ENCODE data around the gene NOL4L. TPM values are rescaled to one million over a fixed set of nuclear protein-coding genes. Genes with fewer than 3 reads are reported as not detected.

NOL4L gene
- total and polyA plus RNA-seq, 5 experiments from 2014 or later: 10.0 to 66.1 (median 21.5) TPM

- no peaks in the 10 kb centered on the region for H3K27me3 Mint-ChIP-seq
- H3K27ac Mint-ChIP-seq: peak overlapping the region; percentile 82 to 93 (median 90)
- H3K4me1 Mint-ChIP-seq: peaks cover 38 to 68% (median 55%) of the 10 kb centered on the region in 4 donors
- H3K36me3 Mint-ChIP-seq: peaks cover 0 to 17% (median 0%) of the 10 kb centered on the region in 3 donors
- POLR2A ChIA-PET: interaction anchor here (0.6 kb wide), 1 partner anchor 28 kb away, joined by 3 read pairs; no protein-coding TSS in a partner anchor
- DNase-seq (no peak), ATAC-seq (peak in 1 of 2 donors; percentile 27)
- peak overlapping the region in 7 of 10 donors; percentile 66 to 74 (median 71) for H3K4me3 Mint-ChIP-seq
- H3K9me3 Mint-ChIP-seq: no peaks in the 10 kb centered on the region
Measured at GRCh38 chr20:32562495-32562911, 22.6 kb downstream of the NOL4L start.

DNA sequence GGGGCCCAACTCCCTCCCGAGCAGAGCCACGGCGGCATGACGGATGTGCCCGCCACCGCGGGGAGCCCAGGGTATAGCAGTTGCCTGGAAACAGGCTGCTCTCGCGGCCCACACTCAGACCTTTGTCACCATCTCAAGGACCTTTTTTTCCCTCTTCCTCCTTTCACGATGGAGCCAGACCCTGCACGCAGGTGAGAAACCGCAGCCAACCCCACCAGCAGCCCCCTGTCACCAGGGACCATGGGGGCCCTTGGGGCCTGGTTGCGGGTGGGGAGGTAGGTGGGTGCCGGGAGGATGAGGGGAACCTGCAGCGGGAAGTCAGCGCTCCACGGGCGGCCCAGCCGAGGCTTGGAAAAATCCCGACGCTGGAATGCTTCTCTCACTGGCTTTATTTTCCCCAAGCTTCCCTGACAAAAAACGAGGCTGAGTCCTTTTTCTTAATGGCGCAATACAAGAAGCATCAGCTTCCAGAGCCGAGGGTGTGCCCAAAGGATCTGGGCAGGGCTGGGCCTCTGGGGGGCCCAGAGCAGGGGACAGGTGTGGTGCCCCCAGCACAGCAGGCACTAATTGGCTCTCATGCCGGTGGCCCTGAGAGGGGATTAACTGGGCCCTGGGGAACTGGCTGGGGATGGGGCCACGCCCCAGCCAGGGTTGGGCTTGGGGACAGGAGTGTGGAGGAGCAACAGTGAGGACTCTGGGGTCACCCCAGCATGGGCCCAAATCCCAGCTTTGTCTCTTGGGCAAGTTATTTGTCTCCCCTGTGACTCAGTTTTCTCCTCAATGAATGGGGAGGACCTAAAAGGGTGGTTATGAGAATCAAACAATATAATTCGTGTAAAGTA is 23.9 kb downstream of the NOL4L start:
- H3K27me3 Mint-ChIP-seq: no peaks in the 10 kb centered on the region
- peaks cover 45 to 80% (median 67%) of the 10 kb centered on the region in 4 donors for H3K4me1 Mint-ChIP-seq
- ATAC-seq (peak; percentile 82 to 84), DNase-seq (peak in 4 of 10 donors; percentile 36 to 70 (median 46))
- H3K27ac Mint-ChIP-seq: peak overlapping the region; percentile 82 to 94 (median 88)
- POLR2A ChIA-PET: interaction anchor here (0.9 to 6.4 kb wide), 8 partner anchors 12 to 42 kb away, joined by 3 to 62 read pairs (median 4); no protein-coding TSS in a partner anchor
- no peaks in the 10 kb centered on the region for H3K9me3 Mint-ChIP-seq
- H3K4me3 Mint-ChIP-seq: peak overlapping the region; percentile 52 to 81 (median 68)
- H3K36me3 Mint-ChIP-seq: peaks cover 0 to 24% (median 0%) of the 10 kb centered on the region in 3 donors

- H3K27ac Mint-ChIP-seq: peak overlapping the region; percentile 79 to 94 (median 84)
- DNase-seq: no peak
- peaks cover 0 to 27% (median 0%) of the 10 kb centered on the region in 3 donors for H3K36me3 Mint-ChIP-seq
- no peaks in the 10 kb centered on the region for H3K27me3 Mint-ChIP-seq
- H3K9me3 Mint-ChIP-seq: no peaks in the 10 kb centered on the region
- no peak for ATAC-seq
- H3K4me3 Mint-ChIP-seq: peak overlapping the region; percentile 39 to 81 (median 66)
- H3K4me1 Mint-ChIP-seq: peaks cover 49 to 83% (median 69%) of the 10 kb centered on the region in 4 donors
- POLR2A ChIA-PET: interaction anchor here (0.9 to 6.4 kb wide), 8 partner anchors 9 to 41 kb away, joined by 3 to 62 read pairs (median 4); no protein-coding TSS in a partner anchor
Measured at GRCh38 chr20:32560482-32560988, 24.6 kb downstream of the NOL4L start.

GRCh38 chr20:32559753-32560380 is 25.3 kb downstream of the NOL4L start:
- peak overlapping the region; percentile 45 to 94 (median 84) for H3K27ac Mint-ChIP-seq
- POLR2A ChIA-PET: interaction anchor here (1.0 to 6.4 kb wide), 6 partner anchors 9 to 75 kb away, joined by 3 to 62 read pairs (median 6); no protein-coding TSS in a partner anchor
- peak overlapping the region in 7 of 10 donors; percentile 61 to 81 (median 75) for H3K4me3 Mint-ChIP-seq
- H3K4me1 Mint-ChIP-seq: peaks cover 54 to 85% (median 72%) of the 10 kb centered on the region in 4 donors
- H3K36me3 Mint-ChIP-seq: peaks cover 0 to 26% (median 0%) of the 10 kb centered on the region in 3 donors
- DNase-seq (no peak), ATAC-seq (no peak)
- H3K27me3 Mint-ChIP-seq: no peaks in the 10 kb centered on the region
- no peaks in the 10 kb centered on the region for H3K9me3 Mint-ChIP-seq

DNA sequence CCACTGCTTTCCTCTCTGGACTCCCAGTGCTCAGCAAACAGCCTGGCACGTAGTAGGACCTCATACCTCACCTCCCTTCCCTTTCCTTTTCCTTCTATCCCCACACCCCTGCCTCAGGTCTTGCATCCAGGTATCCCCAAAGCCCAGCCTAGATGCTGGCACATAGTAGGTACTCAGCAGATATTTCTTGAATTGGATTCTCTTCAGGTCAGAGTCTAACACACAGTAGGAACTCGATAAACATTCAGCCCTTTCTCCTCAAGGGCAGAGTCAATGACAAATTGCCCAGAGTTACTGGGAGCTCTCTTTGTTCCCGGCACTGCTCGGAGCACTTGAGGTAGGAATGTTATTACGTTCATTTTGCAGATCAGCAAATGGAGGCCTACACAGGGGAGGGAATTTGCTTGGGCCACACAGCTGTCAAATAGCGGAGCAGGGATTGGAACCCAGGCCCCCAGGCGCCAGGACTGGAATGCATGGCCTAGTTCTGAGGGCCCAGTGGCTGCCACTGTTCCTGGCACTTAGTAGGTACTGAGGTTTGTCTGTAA is 25.9 kb downstream of the NOL4L start:
- no peak for DNase-seq
- ATAC-seq: no peak
- Mint-ChIP-seq H3K27ac (peak overlapping the region; percentile 38 to 88 (median 76)), H3K36me3 (peaks cover 0 to 26% (median 0%) of the 10 kb centered on the region in 3 donors), H3K4me1 (peaks cover 57 to 87% (median 76%) of the 10 kb centered on the region in 4 donors), H3K27me3 (no peaks in the 10 kb centered on the region), H3K4me3 (peak overlapping the region in 4 of 10 donors; percentile 14 to 37 (median 26)), H3K9me3 (no peaks in the 10 kb centered on the region)
- POLR2A ChIA-PET: interaction anchor here (0.6 to 6.4 kb wide), 7 partner anchors 8 to 374 kb away, joined by 3 to 62 read pairs (median 3); no protein-coding TSS in a partner anchor

DNA sequence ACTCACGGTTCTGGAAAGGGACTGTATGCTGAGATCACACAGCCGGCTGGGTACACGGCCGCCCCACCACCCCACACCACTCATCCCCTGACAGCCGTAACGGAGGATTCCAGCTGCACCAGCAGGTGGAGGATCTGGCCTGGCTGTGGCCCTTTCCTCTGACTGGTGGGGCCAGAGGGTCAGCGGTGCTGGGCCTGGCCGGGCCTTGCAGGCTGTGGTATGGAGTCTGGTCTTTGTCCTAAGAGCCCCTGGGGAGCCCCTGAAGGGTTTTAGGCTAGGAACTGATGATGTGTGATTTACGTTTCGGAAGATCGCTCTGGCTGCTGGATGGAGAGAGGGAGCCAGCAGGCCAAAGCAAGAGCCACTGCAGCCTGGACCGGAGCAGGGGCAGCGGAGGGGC is 26.6 kb downstream of the NOL4L start:
- Mint-ChIP-seq H3K4me1 (peaks cover 61 to 87% (median 83%) of the 10 kb centered on the region in 4 donors), H3K4me3 (no peak overlapping the region), H3K27me3 (no peaks in the 10 kb centered on the region), H3K27ac (peak overlapping the region in 9 of 10 donors; percentile 13 to 88 (median 68)), H3K9me3 (no peaks in the 10 kb centered on the region), H3K36me3 (peaks cover 0 to 23% (median 0%) of the 10 kb centered on the region in 3 donors)
- POLR2A ChIA-PET: interaction anchor here (1.1 to 6.4 kb wide), 2 partner anchors 12 to 18 kb away, joined by 3 to 62 read pairs; no protein-coding TSS in a partner anchor
- ATAC-seq: no peak
- DNase-seq: no peak

- H3K9me3 Mint-ChIP-seq: no peaks in the 10 kb centered on the region
- H3K36me3 Mint-ChIP-seq: peaks cover 0 to 23% (median 0%) of the 10 kb centered on the region in 3 donors
- DNase-seq: no peak
- no peaks in the 10 kb centered on the region for H3K27me3 Mint-ChIP-seq
- POLR2A ChIA-PET: interaction anchor here (0.8 to 6.4 kb wide), 6 partner anchors 10 to 21 kb away, joined by 3 to 62 read pairs (median 4); no protein-coding TSS in a partner anchor
- peak overlapping the region; percentile 11 to 93 (median 66) for H3K27ac Mint-ChIP-seq
- peak overlapping the region in 2 of 10 donors; percentile 21 to 55 for H3K4me3 Mint-ChIP-seq
- no peak for ATAC-seq
- H3K4me1 Mint-ChIP-seq: peaks cover 64 to 93% (median 88%) of the 10 kb centered on the region in 4 donors
Measured at GRCh38 chr20:32557319-32557718, 27.8 kb downstream of the NOL4L start.

- POLR2A ChIA-PET: interaction anchor here (0.8 to 6.4 kb wide), 8 partner anchors 9 to 30 kb away, joined by 3 to 62 read pairs (median 4); no protein-coding TSS in a partner anchor
- Mint-ChIP-seq H3K36me3 (peaks cover 0 to 23% (median 0%) of the 10 kb centered on the region in 3 donors), H3K4me3 (peak overlapping the region in 3 of 10 donors; percentile 10 to 55 (median 47)), H3K4me1 (peaks cover 61 to 86% (median 81%) of the 10 kb centered on the region in 4 donors), H3K9me3 (no peaks in the 10 kb centered on the region), H3K27me3 (no peaks in the 10 kb centered on the region), H3K27ac (peak overlapping the region; percentile 34 to 93 (median 80))
- ATAC-seq: no peak
- no peak for DNase-seq
Measured at GRCh38 chr20:32556312-32557184, 28.6 kb downstream of the NOL4L start.

- POLR2A ChIA-PET: interaction anchor here (1.2 to 6.4 kb wide), 6 partner anchors 8 to 30 kb away, joined by 3 to 62 read pairs (median 6); no protein-coding TSS in a partner anchor
- H3K4me1 Mint-ChIP-seq: peaks cover 58 to 82% (median 76%) of the 10 kb centered on the region in 4 donors
- H3K36me3 Mint-ChIP-seq: peaks cover 0 to 26% (median 0%) of the 10 kb centered on the region in 3 donors
- no peak for DNase-seq
- H3K27me3 Mint-ChIP-seq: no peaks in the 10 kb centered on the region
- ATAC-seq: no peak
- peak overlapping the region in 4 of 10 donors; percentile 10 to 41 (median 26) for H3K4me3 Mint-ChIP-seq
- peak overlapping the region; percentile 56 to 93 (median 80) for H3K27ac Mint-ChIP-seq
- no peaks in the 10 kb centered on the region for H3K9me3 Mint-ChIP-seq
Measured at GRCh38 chr20:32555584-32555983, 29.5 kb downstream of the NOL4L start.

- POLR2A ChIA-PET: interaction anchor here (0.8 to 1.8 kb wide), 8 partner anchors 14 to 30 kb away, joined by 3 to 22 read pairs (median 4); no protein-coding TSS in a partner anchor
- Mint-ChIP-seq H3K4me3 (peak overlapping the region in 5 of 10 donors; percentile 10 to 51 (median 41)), H3K27ac (peak overlapping the region; percentile 51 to 93 (median 80)), H3K27me3 (no peaks in the 10 kb centered on the region), H3K4me1 (peaks cover 52 to 75% (median 71%) of the 10 kb centered on the region in 4 donors), H3K9me3 (no peaks in the 10 kb centered on the region), H3K36me3 (peaks cover 0 to 26% (median 0%) of the 10 kb centered on the region in 3 donors)
- no peak for DNase-seq
- no peak for ATAC-seq
Measured at GRCh38 chr20:32554965-32555289, 30.2 kb downstream of the NOL4L start.

- peak overlapping the region; percentile 1 to 93 (median 78) for H3K27ac Mint-ChIP-seq
- POLR2A ChIA-PET: interaction anchor here (0.6 to 1.0 kb wide), 2 partner anchors 32 to 60 kb away, joined by 4 to 5 read pairs; no protein-coding TSS in a partner anchor
- no peak for DNase-seq
- no peaks in the 10 kb centered on the region for H3K27me3 Mint-ChIP-seq
- H3K4me1 Mint-ChIP-seq: peaks cover 47 to 76% (median 69%) of the 10 kb centered on the region in 4 donors
- peaks cover 0 to 25% (median 3%) of the 10 kb centered on the region in 3 donors for H3K36me3 Mint-ChIP-seq
- no peak for ATAC-seq
- H3K4me3 Mint-ChIP-seq: peak overlapping the region in 4 of 10 donors; percentile 22 to 48 (median 38)
- H3K9me3 Mint-ChIP-seq: no peaks in the 10 kb centered on the region
Measured at GRCh38 chr20:32553618-32554017, 31.5 kb downstream of the NOL4L start.

All from naive thymus-derived CD8-positive, alpha-beta T cell (primary cell).